Panc1 (cell line): ENCODE data around the gene ACER3.

Experiments
- CTCF ChIP-seq: fragments of 450-650 bp; IDR thresholded peaks from 2 replicates; pipeline ENCODE4 v1.5.1; 2017; ENCODE audit warnings: mild to moderate bottlenecking
- POLR2AphosphoS5 ChIP-seq: IDR thresholded peaks from 2 replicates; pipeline ENCODE4 v1.6.1; 2012; ENCODE audit warnings: mild to moderate bottlenecking, low read depth, low read length, moderate library complexity
- SIN3A ChIP-seq: IDR thresholded peaks from 2 replicates; pipeline ENCODE4 v1.6.1; 2012; ENCODE audit warnings: low read depth, mild to moderate bottlenecking, low read length, moderate library complexity, borderline replicate concordance; ENCODE audit not compliant: insufficient read depth

GRCh38 chr11:77074626-77075221 is 214.0 kb downstream of the ACER3 start:
- TF ChIP-seq CTCF (no peak), SIN3A (no peak), POLR2AphosphoS5 (no peak)
